Calu3 (cell line): ENCODE measurements around the gene CRABP2. TPM values are rescaled to one million over a fixed set of nuclear protein-coding genes. Genes with fewer than 3 reads are reported as not detected.

Experiments used
- BruUV-seq: library from RNA; stranded (reverse); fragments of 400-500 nt; replicated peaks from 2 replicates; lab custom pipeline; 2021; lab: Mats Ljungman, UMichigan
- CTCF ChIA-PET: fragments of 300-600 bp; sonication (Branson Sonifier 250); formaldehyde crosslinking; loops from one replicate; lab custom pipeline; 2022; ENCODE audit warnings: antibody characterized with exemption; lab: Charles Lee
- DNase-seq: peaks from one replicate; pipeline ENCODE4 v3.0.0; 2022
- H3K27ac Mint-ChIP-seq: one replicate; pipeline ENCODE4 v1.8.0; 2022; ENCODE audit warnings: mixed read lengths; ENCODE audit not compliant: unreplicated experiment
- H3K27me3 Mint-ChIP-seq: one replicate; pipeline ENCODE4 v1.8.0; 2022; ENCODE audit warnings: mixed read lengths; ENCODE audit not compliant: unreplicated experiment
- H3K36me3 Mint-ChIP-seq: one replicate; pipeline ENCODE4 v1.8.0; 2022; ENCODE audit warnings: mild to moderate bottlenecking, moderate library complexity, mixed read lengths; ENCODE audit not compliant: insufficient read depth, unreplicated experiment
- H3K4me1 Mint-ChIP-seq: one replicate; pipeline ENCODE4 v1.8.0; 2022; ENCODE audit warnings: mild to moderate bottlenecking, low read depth, mixed read lengths; ENCODE audit not compliant: unreplicated experiment
- H3K4me3 Mint-ChIP-seq: one replicate; pipeline ENCODE4 v1.8.0; 2022; ENCODE audit warnings: mild to moderate bottlenecking, low read depth, moderate library complexity, mixed read lengths; ENCODE audit not compliant: unreplicated experiment
- H3K9me3 Mint-ChIP-seq: one replicate; pipeline ENCODE4 v1.8.0; 2022; ENCODE audit warnings: low read depth, mixed read lengths; ENCODE audit not compliant: unreplicated experiment
- intact Hi-C: fragments of 100-400 bp; cut with micrococcal nuclease; formaldehyde crosslinking; loops from one replicate; pipeline ENCODE4 v1.10.0; 2022; ENCODE audit not compliant: unreplicated experiment
- total RNA-seq: library from RNA; stranded (reverse); gene quantifications from 2 replicates; pipeline ENCODE4 v1.2.3, GENCODE V29; 2022
- TF ChIP-seq, protein P1 (sequence below): fragments of 200-600 bp; IDR thresholded peaks from one replicate; pipeline ENCODE4 v1.8.0; 2022; ENCODE audit warnings: antibody characterized with exemption; ENCODE audit not compliant: unreplicated experiment

CRABP2 gene
- total RNA-seq, 1 experiment from 2014 or later = 17.6 TPM

DNA sequence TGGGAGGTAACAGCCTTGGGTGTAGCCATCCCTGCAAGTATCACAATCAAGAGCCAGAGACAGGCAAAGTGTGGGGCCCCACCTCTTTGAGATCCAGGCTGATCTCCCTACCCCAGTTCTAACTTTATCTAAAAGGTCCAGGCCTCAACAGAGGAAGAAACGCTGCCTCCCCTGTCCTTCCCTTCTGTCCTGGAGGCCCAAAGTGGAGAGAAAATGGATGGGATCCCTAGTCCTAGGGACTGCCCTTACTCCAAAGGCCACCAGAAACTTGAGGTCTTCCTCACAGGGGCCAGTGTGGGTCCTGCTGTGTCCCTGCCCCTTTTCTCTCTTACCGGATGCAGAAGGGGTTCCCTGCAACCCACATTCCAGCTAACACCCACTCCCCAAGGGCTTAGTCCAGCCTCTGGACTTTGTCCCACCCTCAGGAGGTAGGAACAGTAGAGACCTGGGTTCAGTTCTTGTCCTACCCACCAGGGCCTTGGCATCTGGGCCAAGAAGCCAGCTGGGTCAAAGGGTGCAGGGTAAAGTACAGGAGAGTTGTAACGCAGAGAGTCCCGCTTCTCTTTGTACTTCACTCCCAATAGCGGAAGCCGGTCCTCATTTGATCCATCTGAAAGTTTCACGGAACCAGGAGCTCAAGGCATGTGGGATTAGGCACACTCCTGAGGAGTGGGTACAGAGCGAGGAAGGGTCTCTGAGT, 44.2 kb upstream of the CRABP2 start:
- DNase-seq = no peak
- intact Hi-C loops = loop anchor here (2.0 kb wide), 1 partner anchor 21 kb away; the partner anchor contains the start of genes ISG20L2 and METTL25B

DNA sequence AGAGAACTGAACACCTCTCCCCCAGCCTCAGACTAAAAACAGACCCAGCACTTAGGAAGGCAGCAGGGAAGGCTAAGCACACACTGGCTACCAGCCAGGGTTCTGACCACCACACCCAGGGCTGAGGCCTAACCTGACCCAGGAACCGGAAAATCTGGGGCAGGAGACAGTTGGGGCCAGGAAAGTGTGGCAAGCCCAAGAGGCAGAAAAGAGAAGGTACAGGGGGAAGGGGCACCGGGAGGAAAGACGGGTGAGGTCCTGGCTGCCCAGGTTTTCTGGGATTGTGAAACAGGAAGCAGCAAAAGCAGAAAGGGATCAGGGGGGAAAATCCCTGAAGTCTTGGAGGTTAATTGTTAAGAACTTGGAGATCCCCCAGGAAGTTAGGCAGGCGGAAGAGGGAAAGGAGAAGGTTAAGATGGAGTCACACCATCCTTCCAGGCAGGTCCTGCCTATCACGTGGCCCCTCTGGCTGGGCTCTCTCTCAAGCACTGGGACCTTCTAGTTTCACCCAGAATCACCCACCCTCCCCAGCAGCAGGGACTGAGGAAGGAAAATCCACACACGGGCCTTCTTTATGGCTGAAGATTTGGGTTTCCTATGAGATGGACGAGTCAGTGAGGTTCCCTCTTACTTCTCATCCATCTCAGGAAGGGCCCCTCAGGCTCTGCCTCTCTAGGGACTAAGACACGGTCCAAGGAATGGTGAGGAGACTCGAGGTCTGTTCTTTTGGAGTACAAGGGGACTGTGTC, 43.5 kb upstream of the CRABP2 start:
- BruUV-seq = no TSS peak

More for the DNA sequence above, 44.2 kb upstream of the CRABP2 start:
- CTCF ChIA-PET = interaction anchor here (0.7 kb wide), 1 partner anchor 9 kb away, joined by 3 read pairs; the partner anchor contains the start of gene MRPL24
- H3K36me3 Mint-ChIP-seq = peaks cover 84% of the 10 kb centered on the region
- H3K27me3 Mint-ChIP-seq = no peaks in the 10 kb centered on the region
- H3K9me3 Mint-ChIP-seq = no peaks in the 10 kb centered on the region
- peak overlapping the region; percentile 85 for H3K27ac Mint-ChIP-seq
- peak overlapping the region; percentile 67 for H3K4me3 Mint-ChIP-seq
- BruUV-seq = no TSS peak
- TF ChIP-seq, protein P1, sequence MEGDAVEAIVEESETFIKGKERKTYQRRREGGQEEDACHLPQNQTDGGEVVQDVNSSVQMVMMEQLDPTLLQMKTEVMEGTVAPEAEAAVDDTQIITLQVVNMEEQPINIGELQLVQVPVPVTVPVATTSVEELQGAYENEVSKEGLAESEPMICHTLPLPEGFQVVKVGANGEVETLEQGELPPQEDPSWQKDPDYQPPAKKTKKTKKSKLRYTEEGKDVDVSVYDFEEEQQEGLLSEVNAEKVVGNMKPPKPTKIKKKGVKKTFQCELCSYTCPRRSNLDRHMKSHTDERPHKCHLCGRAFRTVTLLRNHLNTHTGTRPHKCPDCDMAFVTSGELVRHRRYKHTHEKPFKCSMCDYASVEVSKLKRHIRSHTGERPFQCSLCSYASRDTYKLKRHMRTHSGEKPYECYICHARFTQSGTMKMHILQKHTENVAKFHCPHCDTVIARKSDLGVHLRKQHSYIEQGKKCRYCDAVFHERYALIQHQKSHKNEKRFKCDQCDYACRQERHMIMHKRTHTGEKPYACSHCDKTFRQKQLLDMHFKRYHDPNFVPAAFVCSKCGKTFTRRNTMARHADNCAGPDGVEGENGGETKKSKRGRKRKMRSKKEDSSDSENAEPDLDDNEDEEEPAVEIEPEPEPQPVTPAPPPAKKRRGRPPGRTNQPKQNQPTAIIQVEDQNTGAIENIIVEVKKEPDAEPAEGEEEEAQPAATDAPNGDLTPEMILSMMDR = no peak
- peaks cover 49% of the 10 kb centered on the region for H3K4me1 Mint-ChIP-seq

DNA sequence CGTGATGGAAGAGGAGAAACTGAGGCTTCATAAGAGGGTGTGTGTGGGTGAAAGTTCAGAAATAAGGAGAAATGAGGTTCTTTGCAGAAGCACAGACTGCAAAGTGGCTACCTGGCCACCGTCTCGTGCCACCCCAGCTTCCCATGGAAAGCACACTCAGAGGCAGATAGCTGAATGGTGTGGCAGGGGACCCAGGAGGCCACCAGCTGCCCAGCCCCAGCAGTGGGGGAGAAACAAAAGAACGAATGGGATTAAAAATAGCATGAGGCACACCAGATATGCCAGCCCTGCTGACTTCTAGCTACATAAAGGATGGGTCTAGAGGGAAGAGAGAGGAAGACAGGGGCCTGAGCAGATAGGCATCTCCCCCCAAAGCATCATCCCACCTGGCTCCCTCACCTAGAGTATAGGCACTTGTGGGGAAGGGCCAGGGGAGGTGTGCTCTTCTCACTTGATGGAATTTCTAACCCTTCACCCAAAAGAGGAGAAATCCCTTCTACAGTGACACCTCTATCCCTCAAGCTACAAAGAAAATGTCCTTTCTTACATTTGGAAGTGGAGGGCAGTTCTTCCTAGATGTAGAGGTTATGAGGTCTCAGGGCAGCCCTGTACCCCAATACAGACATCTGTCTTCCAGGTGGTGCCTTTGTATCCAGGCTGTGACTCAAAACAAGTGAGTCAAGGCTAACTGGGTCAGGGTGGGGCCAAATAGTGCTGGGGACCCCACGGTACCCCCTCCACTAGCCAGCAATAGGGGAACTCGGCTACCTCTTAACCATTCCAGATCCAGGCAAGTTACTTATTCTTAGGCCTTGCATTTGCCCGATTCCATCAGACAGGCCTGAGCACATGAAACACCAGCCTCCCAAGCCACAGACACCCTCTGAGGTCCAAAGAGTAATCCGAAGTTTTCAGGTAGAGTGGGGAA, 42.6 kb upstream of the CRABP2 start:
- TSS peak; percentile 34 for BruUV-seq
- Mint-ChIP-seq H3K4me1 (peaks cover 61% of the 10 kb centered on the region), H3K27ac (peak overlapping the region; percentile 85), H3K27me3 (no peaks in the 10 kb centered on the region), H3K9me3 (no peaks in the 10 kb centered on the region), H3K36me3 (peaks cover 96% of the 10 kb centered on the region), H3K4me3 (peak overlapping the region; percentile 67)
- intact Hi-C loops = loop anchor here (2.0 kb wide), 1 partner anchor 19 kb away; the partner anchor contains the start of genes ISG20L2 and METTL25B
- CTCF ChIA-PET = interaction anchor here (0.6 to 1.8 kb wide), 3 partner anchors 19 to 40 kb away, joined by 3 to 10 read pairs (median 7); partner anchors contain the start of gene PRCC
- no peak for DNase-seq
- TF ChIP-seq, protein P1 = no peak

More for the DNA sequence above, 43.5 kb upstream of the CRABP2 start:
- Mint-ChIP-seq H3K4me1 (peaks cover 56% of the 10 kb centered on the region), H3K27me3 (no peaks in the 10 kb centered on the region), H3K9me3 (no peaks in the 10 kb centered on the region), H3K36me3 (peaks cover 89% of the 10 kb centered on the region), H3K27ac (peak overlapping the region; percentile 85), H3K4me3 (peak overlapping the region; percentile 67)
- CTCF ChIA-PET = no interaction called here
- DNase-seq = peak; percentile 78
- TF ChIP-seq, protein P1 = no peak
- intact Hi-C loops = loop anchor here (2.0 kb wide), 1 partner anchor 20 kb away; the partner anchor contains the start of genes ISG20L2 and METTL25B
